Gastroesophageal sphincter (tissue), 4 donors: ENCODE measurements around the gene PGK1. TPM values are rescaled to one million over a fixed set of nuclear protein-coding genes. Genes with fewer than 3 reads are reported as not detected.

Experiments
- ATAC-seq: fragments of 150-250 bp; one replicate; pipeline ENCODE4 v1.9.1; 2016; ENCODE audit warnings: mild to moderate bottlenecking, moderate library complexity
- H3K27ac ChIP-seq, 4 donors: fragments of 200-600 bp; sonication (generic) in 3 of 4; 1 replicate in 3 of 4; 2 replicates in 1 of 4; pipeline ENCODE4 v1.5.1; 2016 to 2019
- H3K27me3 ChIP-seq: fragments of 200-600 bp; sonication (generic); one replicate; pipeline ENCODE4 v1.5.1; 2019
- H3K36me3 ChIP-seq, 2 donors: fragments of 200-600 bp; sonication (generic); one replicate each; pipeline ENCODE4 v1.5.1; 2019; ENCODE audit warnings: control low read depth in 1 of 2
- H3K4me1 ChIP-seq, 3 donors: fragments of 200-600 bp; sonication (generic); 1 replicate in 2 of 3; 2 replicates in 1 of 3; pipeline ENCODE4 v1.5.1; 2016 to 2019; ENCODE audit warnings: control low read depth in 2 of 3
- H3K4me3 ChIP-seq, 2 donors: fragments of 200-600 bp; sonication (generic); one replicate each; pipeline ENCODE4 v1.5.1; 2019; ENCODE audit warnings: mild to moderate bottlenecking in 1 of 2, moderate library complexity in 1 of 2
- H3K9me3 ChIP-seq, 3 donors: fragments of 200-600 bp; sonication (generic); one replicate each; pipeline ENCODE4 v1.5.1; 2017 to 2019; ENCODE audit warnings: control low read depth in 2 of 3
- CTCF ChIP-seq, 4 experiments: fragments of 200-600 bp in 2 of 4; fragments of 450-650 bp in 2 of 4; sonication (generic) in 1 of 4; IDR thresholded peaks; one replicate each; pipeline ENCODE4 v1.5.1; 2017 to 2019; ENCODE audit warnings: antibody characterized with exemption in 4 of 4, mild to moderate bottlenecking in 2 of 4, moderate library complexity in 2 of 4
- EP300 ChIP-seq: sonication (generic); formaldehyde crosslinking; IDR thresholded peaks from one replicate; pipeline ENCODE4 v1.6.1; 2017; ENCODE audit warnings: antibody characterized with exemption, mild to moderate bottlenecking
- POLR2A ChIP-seq, 2 donors: fragments of 450-650 bp; IDR thresholded peaks; one replicate each; pipeline ENCODE4 v1.6.1; 2017; ENCODE audit warnings: antibody characterized with exemption in 2 of 2, mild to moderate bottlenecking in 2 of 2, moderate library complexity in 1 of 2
- POLR2AphosphoS5 ChIP-seq: sonication (generic); formaldehyde crosslinking; IDR thresholded peaks from one replicate; pipeline ENCODE4 v1.6.1; 2017; ENCODE audit warnings: antibody characterized with exemption
- WGBS, 2 donors: methylation state at CpG; one replicate each; pipeline ENCODE4 v1.1.5; 2018; ENCODE audit warnings: low coverage in 1 of 2; 5-methylcytosine and 5-hydroxymethylcytosine counted together
- total RNA-seq, 4 donors: library from RNA; depleted of rRNA; stranded (reverse); fragments of >200 nt; gene quantifications; one replicate each; pipeline ENCODE4 v1.1.0, GENCODE V29; 2016

PGK1 gene
- total RNA-seq, 4 donors from 2014 or later, result 204 to 360 (median 274) TPM

GRCh38 chrX:78098108-78098507 is 5.9 kb upstream of the PGK1 start:
- Histone ChIP-seq H3K27me3 (no peaks in the 10 kb centered on the region), H3K9me3 (no peaks in the 10 kb centered on the region), H3K4me3 (no peak overlapping the region), H3K4me1 (no peaks in the 10 kb centered on the region), H3K27ac (no peak overlapping the region), H3K36me3 (no peaks in the 10 kb centered on the region)
- ATAC-seq, result no peak
- no peak for TF ChIP-seq EP300
- no peak for TF ChIP-seq POLR2AphosphoS5
- no peak for TF ChIP-seq CTCF (IDR thresholded peaks at IDR 0.05)
- no peak for TF ChIP-seq POLR2A (IDR thresholded peaks at IDR 0.05)

- Histone ChIP-seq H3K4me1 (peaks cover 0 to 19% (median 4%) of the 10 kb centered on the region in 3 donors), H3K27ac (no peak overlapping the region)
- no peak for TF ChIP-seq CTCF (IDR thresholded peaks at IDR 0.05)
- no peak for TF ChIP-seq POLR2A (IDR thresholded peaks at IDR 0.05)
- TF ChIP-seq EP300, result no peak
- no peak for TF ChIP-seq POLR2AphosphoS5
Observed at GRCh38 chrX:78102091-78102490, 2.0 kb upstream of the PGK1 start.

GRCh38 chrX:78103001-78103622 is 936 bp upstream of the PGK1 start:
- H3K4me3 ChIP-seq, result peak overlapping the region; percentile 26 to 76
- ATAC-seq, result no peak
- TF ChIP-seq POLR2A (IDR thresholded peaks at IDR 0.05), result no peak
- H3K4me1 ChIP-seq, result peaks cover 0 to 30% (median 4%) of the 10 kb centered on the region in 3 donors
- no peaks in the 10 kb centered on the region for H3K27me3 ChIP-seq
- peak overlapping the region; percentile 59 to 95 (median 88) for H3K27ac ChIP-seq
- H3K9me3 ChIP-seq, result no peaks in the 10 kb centered on the region
- no peaks in the 10 kb centered on the region for H3K36me3 ChIP-seq
- 68 to 72% methylated on average over 8 to 13 of the region's 23 CpGs for WGBS, 2 donors

More at GRCh38 chrX:78102091-78102490, 2.0 kb upstream of the PGK1 start:
- 33 to 43% methylated on average over 1 of the region's 1 CpG for WGBS, 2 donors
- ATAC-seq, result no peak
- Histone ChIP-seq H3K9me3 (no peaks in the 10 kb centered on the region), H3K36me3 (no peaks in the 10 kb centered on the region), H3K27me3 (no peaks in the 10 kb centered on the region), H3K4me3 (no peak overlapping the region)

GRCh38 chrX:78104447-78105176 is 564 bp downstream of the PGK1 start:
- 0 to 20% methylated on average over 1 to 2 of the region's 27 CpGs for WGBS, 2 donors
- ATAC-seq, result peak; percentile 45
- Histone ChIP-seq H3K4me1 (peaks cover 0 to 45% (median 8%) of the 10 kb centered on the region in 3 donors), H3K27ac (peak overlapping the region; percentile 94 to 98 (median 95)), H3K36me3 (no peaks in the 10 kb centered on the region), H3K9me3 (no peaks in the 10 kb centered on the region), H3K4me3 (peak overlapping the region; percentile 76 to 97), H3K27me3 (no peaks in the 10 kb centered on the region)
- no peak for TF ChIP-seq EP300
- peak; percentile 54 for TF ChIP-seq POLR2AphosphoS5

GRCh38 chrX:78105944-78106650 is 2.0 kb downstream of the PGK1 start:
- Histone ChIP-seq H3K27ac (peak overlapping the region in 3 of 4 donors; percentile 94 to 95 (median 95)), H3K36me3 (peaks cover 0 to 10% of the 10 kb centered on the region in 2 donors), H3K4me1 (peaks cover 0 to 54% (median 8%) of the 10 kb centered on the region in 3 donors), H3K9me3 (no peaks in the 10 kb centered on the region), H3K4me3 (peak overlapping the region; percentile 76 to 97), H3K27me3 (no peaks in the 10 kb centered on the region)
- 28 to 39% methylated on average over 2 to 8 of the region's 11 CpGs for WGBS, 2 donors
- ATAC-seq, result no peak
- no peak for TF ChIP-seq POLR2A (IDR thresholded peaks at IDR 0.05)

GRCh38 chrX:78106651-78106986 is 2.6 kb downstream of the PGK1 start:
- no peak for ATAC-seq
- Histone ChIP-seq H3K27ac (peak overlapping the region in 3 of 4 donors; percentile 94 to 95 (median 95)), H3K4me1 (peaks cover 0 to 59% (median 8%) of the 10 kb centered on the region in 3 donors), H3K36me3 (peaks cover 0 to 15% of the 10 kb centered on the region in 2 donors), H3K27me3 (no peaks in the 10 kb centered on the region), H3K4me3 (peak overlapping the region in 1 of 2 donors; percentile 76), H3K9me3 (no peaks in the 10 kb centered on the region)
- TF ChIP-seq EP300, result no peak
- no peak for TF ChIP-seq CTCF (IDR thresholded peaks at IDR 0.05)
- TF ChIP-seq POLR2AphosphoS5, result no peak
- no peak for TF ChIP-seq POLR2A (IDR thresholded peaks at IDR 0.05)
- 100% methylated on average over 1 of the region's 1 CpG; no CpG with 5 or more reads in 1 of the 2 donors for WGBS, 2 donors
